ENCODE results near the gene SLC9A9. TPM values are rescaled to one million over a fixed set of nuclear protein-coding genes. Genes with fewer than 3 reads are reported as not detected.

The SLC9A9 gene
- total RNA-seq, 1 experiment from 2014 or later: 2.2 TPM

- ChIA-PET POLR2A (interaction anchor here (0.6 to 1.5 kb wide), 4 partner anchors 15 to 211 kb away, joined by 3 to 4 read pairs (median 3); no protein-coding TSS in a partner anchor), CTCF (interaction anchor here (0.6 to 1.8 kb wide), 4 partner anchors 9 to 200 kb away, joined by 3 to 8 read pairs (median 4); no protein-coding TSS in a partner anchor)
- Mint-ChIP-seq H3K27ac (ENCODE audit: low read depth, unreplicated experiment) (peak overlapping the region; percentile 89), H3K27me3 (ENCODE audit: insufficient read depth, unreplicated experiment) (no peaks in the 10 kb centered on the region), H3K4me1 (ENCODE audit: insufficient read depth, unreplicated experiment) (peaks cover 11% of the 10 kb centered on the region), H3K36me3 (ENCODE audit: insufficient read depth, unreplicated experiment) (no peaks in the 10 kb centered on the region), H3K9me3 (ENCODE audit: unreplicated experiment) (peaks cover 12% of the 10 kb centered on the region), H3K4me3 (ENCODE audit: unreplicated experiment) (no peak overlapping the region)
- no peak for DNase-seq (ENCODE audit: unreplicated experiment)
- TF ChIP-seq CTCF (IDR thresholded peaks at IDR 0.05; ENCODE audit: unreplicated experiment): no peak
- intact Hi-C loops (cut with micrococcal nuclease): no loop called here
- BruUV-seq (replicated peaks): no TSS peak
These were observed 405.3 kb downstream of the SLC9A9 start for GRCh38 chr3:143442814-143443447.

DNA sequence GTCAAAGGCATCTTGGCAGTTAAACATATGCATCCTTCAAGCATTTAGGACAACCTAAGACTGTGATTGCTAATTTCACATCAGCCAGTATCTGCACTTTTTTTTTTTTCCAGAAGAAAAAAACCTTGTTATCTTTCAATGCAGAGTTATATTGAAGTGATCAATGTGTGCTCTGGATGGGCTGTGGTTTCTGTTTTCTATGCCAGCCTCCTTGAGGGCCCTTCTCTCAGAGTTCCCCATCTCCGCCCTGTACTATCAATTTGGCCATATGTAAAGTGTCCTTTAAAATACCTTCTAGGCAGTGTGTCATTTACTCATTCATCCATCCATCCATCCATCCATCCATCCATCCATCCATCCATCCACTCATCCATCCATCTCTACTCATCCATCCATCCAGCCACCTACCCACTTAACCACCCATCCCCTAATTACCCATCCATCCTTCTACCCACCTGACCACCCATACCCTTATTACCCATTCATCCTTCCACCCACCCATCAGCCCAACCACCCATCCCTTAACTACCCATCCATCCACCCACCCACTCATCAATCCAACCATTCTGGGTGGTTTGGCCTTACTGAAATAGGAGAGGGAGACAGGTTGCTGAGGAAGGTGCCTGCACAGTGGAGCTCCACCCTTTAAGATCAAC, 406.6 kb downstream of the SLC9A9 start:
- no peak for DNase-seq (ENCODE audit: unreplicated experiment)
- peak overlapping the region; percentile 3 for H3K27ac Mint-ChIP-seq (ENCODE audit: low read depth, unreplicated experiment)
- H3K27me3 Mint-ChIP-seq (ENCODE audit: insufficient read depth, unreplicated experiment): no peaks in the 10 kb centered on the region
- TF ChIP-seq CTCF (IDR thresholded peaks at IDR 0.05; ENCODE audit: unreplicated experiment): no peak
- ChIA-PET CTCF (interaction anchor here (0.6 to 1.3 kb wide), 2 partner anchors 11 to 306 kb away, joined by 3 read pairs; no protein-coding TSS in a partner anchor), POLR2A (no interaction called here)
- H3K4me1 Mint-ChIP-seq (ENCODE audit: insufficient read depth, unreplicated experiment): peaks cover 11% of the 10 kb centered on the region
- no peak overlapping the region for H3K4me3 Mint-ChIP-seq (ENCODE audit: unreplicated experiment)
- intact Hi-C loops (cut with micrococcal nuclease): no loop called here
- peaks cover 10% of the 10 kb centered on the region for H3K9me3 Mint-ChIP-seq (ENCODE audit: unreplicated experiment)
- BruUV-seq (replicated peaks): no TSS peak
- H3K36me3 Mint-ChIP-seq (ENCODE audit: insufficient read depth, unreplicated experiment): no peaks in the 10 kb centered on the region

- BruUV-seq (replicated peaks): no TSS peak
- peaks cover 11% of the 10 kb centered on the region for H3K4me1 Mint-ChIP-seq (ENCODE audit: insufficient read depth, unreplicated experiment)
- H3K27me3 Mint-ChIP-seq (ENCODE audit: insufficient read depth, unreplicated experiment): no peaks in the 10 kb centered on the region
- TF ChIP-seq CTCF (IDR thresholded peaks at IDR 0.05; ENCODE audit: unreplicated experiment): no peak
- ChIA-PET POLR2A (no interaction called here), CTCF (no interaction called here)
- H3K4me3 Mint-ChIP-seq (ENCODE audit: unreplicated experiment): no peak overlapping the region
- no peaks in the 10 kb centered on the region for H3K36me3 Mint-ChIP-seq (ENCODE audit: insufficient read depth, unreplicated experiment)
- intact Hi-C loops (cut with micrococcal nuclease): loop anchor here (10.0 kb wide), 1 partner anchor 305 kb away; no protein-coding TSS in a partner anchor
- H3K27ac Mint-ChIP-seq (ENCODE audit: low read depth, unreplicated experiment): no peak overlapping the region
- no peaks in the 10 kb centered on the region for H3K9me3 Mint-ChIP-seq (ENCODE audit: unreplicated experiment)
- no peak for DNase-seq (ENCODE audit: unreplicated experiment)
These were observed 408.5 kb downstream of the SLC9A9 start for GRCh38 chr3:143439817-143440216.

GRCh38 chr3:143437405-143437804, 410.9 kb downstream of the SLC9A9 start:
- H3K27ac Mint-ChIP-seq (ENCODE audit: low read depth, unreplicated experiment): no peak overlapping the region
- H3K27me3 Mint-ChIP-seq (ENCODE audit: insufficient read depth, unreplicated experiment): no peaks in the 10 kb centered on the region
- no peaks in the 10 kb centered on the region for H3K4me1 Mint-ChIP-seq (ENCODE audit: insufficient read depth, unreplicated experiment)
- intact Hi-C loops (cut with micrococcal nuclease): loop anchor here (10.0 kb wide), 1 partner anchor 303 kb away; no protein-coding TSS in a partner anchor
- CTCF ChIA-PET: interaction anchor here (0.8 kb wide), 1 partner anchor 31 kb away, joined by 4 read pairs; no protein-coding TSS in a partner anchor
- DNase-seq (ENCODE audit: unreplicated experiment): no peak
- H3K36me3 Mint-ChIP-seq (ENCODE audit: insufficient read depth, unreplicated experiment): no peaks in the 10 kb centered on the region
- H3K9me3 Mint-ChIP-seq (ENCODE audit: unreplicated experiment): no peaks in the 10 kb centered on the region
- POLR2A ChIA-PET: interaction anchor here (0.6 to 1.0 kb wide), 2 partner anchors 32 to 220 kb away, joined by 3 read pairs; no protein-coding TSS in a partner anchor
- BruUV-seq (replicated peaks): no TSS peak
- no peak overlapping the region for H3K4me3 Mint-ChIP-seq (ENCODE audit: unreplicated experiment)
- TF ChIP-seq CTCF (IDR thresholded peaks at IDR 0.05; ENCODE audit: unreplicated experiment): no peak

Data from MCF 10A (cell line).